ENCODE data around the gene PYHIN1. TPM values are rescaled to one million over a fixed set of nuclear protein-coding genes. Genes with fewer than 3 reads are reported as not detected.
"Not testable (repeated sequence)": the region's sequence is repeated elsewhere in the genome, so short reads cannot be mapped to it uniquely, and the experiment has no call there.

PYHIN1 gene
- total RNA-seq, 4 donors from 2014 or later, result 0.84 to 2.0 (median 1.2) TPM; not detected in 1

GRCh38 chr1:159000625-159001024 is 69.3 kb downstream of the PYHIN1 start:
- WGBS, 2 donors (ENCODE audit: low coverage in 1 of 2), result 0 to 13% methylated on average over 1 of the region's 1 CpG
- H3K27ac ChIP-seq, result peak overlapping the region; percentile 78 to 92 (median 88)
- no peaks in the 10 kb centered on the region for H3K9me3 ChIP-seq
- H3K4me1 ChIP-seq, result peaks cover 0 to 24% (median 2%) of the 10 kb centered on the region in 3 donors
- peak overlapping the region; percentile 45 to 50 for H3K4me3 ChIP-seq
- no peak for TF ChIP-seq EP300 (IDR thresholded peaks at IDR 0.05)
- no peak for TF ChIP-seq CTCF (IDR thresholded peaks at IDR 0.05)
- no peak for TF ChIP-seq POLR2A (IDR thresholded peaks at IDR 0.05)
- peak; percentile 84 for TF ChIP-seq POLR2AphosphoS5 (IDR thresholded peaks at IDR 0.05)
- ATAC-seq, result peak; percentile 70
- no peaks in the 10 kb centered on the region for H3K36me3 ChIP-seq
- peaks cover 7% of the 10 kb centered on the region for H3K27me3 ChIP-seq

GRCh38 chr1:159005161-159005560 is 73.8 kb downstream of the PYHIN1 start:
- Histone ChIP-seq H3K4me3 (no peak overlapping the region), H3K27ac (peak overlapping the region in 3 of 4 donors; percentile 3 to 58 (median 25)), H3K9me3 (no peaks in the 10 kb centered on the region), H3K4me1 (peaks cover 0 to 28% (median 2%) of the 10 kb centered on the region in 3 donors), H3K36me3 (no peaks in the 10 kb centered on the region), H3K27me3 (peaks cover 6% of the 10 kb centered on the region)
- no peak for TF ChIP-seq CTCF (IDR thresholded peaks at IDR 0.05)
- no peak for TF ChIP-seq EP300 (IDR thresholded peaks at IDR 0.05)
- TF ChIP-seq POLR2AphosphoS5 (IDR thresholded peaks at IDR 0.05), result no peak
- TF ChIP-seq POLR2A (IDR thresholded peaks at IDR 0.05), result no peak
- no peak for ATAC-seq

- 19 to 20% methylated on average over 1 to 6 of the region's 6 CpGs for WGBS, 2 donors (ENCODE audit: low coverage in 1 of 2)
- H3K27ac ChIP-seq, result peak overlapping the region; percentile 33 to 59 (median 54)
- H3K4me3 ChIP-seq, result no peak overlapping the region
Observed at GRCh38 chr1:159005676-159006075, 74.3 kb downstream of the PYHIN1 start.

GRCh38 chr1:159006210-159006807 is 75.0 kb downstream of the PYHIN1 start:
- H3K9me3 ChIP-seq, ATAC-seq, H3K36me3 ChIP-seq, H3K4me3 ChIP-seq, H3K27me3 ChIP-seq: not testable (repeated sequence)
- peak overlapping the region; percentile 33 to 59 (median 54) for H3K27ac ChIP-seq
- 41 to 48% methylated on average over 10 to 11 of the region's 11 CpGs for WGBS, 2 donors (ENCODE audit: low coverage in 1 of 2)
- peaks cover 0 to 25% (median 0%) of the 10 kb centered on the region in 3 donors for H3K4me1 ChIP-seq

More at GRCh38 chr1:159005676-159006075, 74.3 kb downstream of the PYHIN1 start:
- Histone ChIP-seq H3K9me3 (no peaks in the 10 kb centered on the region), H3K4me1 (peaks cover 0 to 28% (median 2%) of the 10 kb centered on the region in 3 donors), H3K36me3 (no peaks in the 10 kb centered on the region), H3K27me3 (peaks cover under 1% of the 10 kb centered on the region)
- TF ChIP-seq POLR2AphosphoS5 (IDR thresholded peaks at IDR 0.05) (peak; percentile 46), POLR2A (IDR thresholded peaks at IDR 0.05) (no peak)
- ATAC-seq, result no peak

- ATAC-seq, result no peak
Observed at GRCh38 chr1:159007726-159008125, 76.4 kb downstream of the PYHIN1 start.

More at GRCh38 chr1:159007726-159008125, 76.4 kb downstream of the PYHIN1 start:
- peaks cover 0 to 11% (median 0%) of the 10 kb centered on the region in 3 donors for H3K4me1 ChIP-seq
- H3K4me3 ChIP-seq, result no peak overlapping the region
- H3K36me3 ChIP-seq, result no peaks in the 10 kb centered on the region
- no peaks in the 10 kb centered on the region for H3K27me3 ChIP-seq
- no peak overlapping the region for H3K27ac ChIP-seq
- TF ChIP-seq CTCF (IDR thresholded peaks at IDR 0.05) (no peak), POLR2AphosphoS5 (IDR thresholded peaks at IDR 0.05) (no peak), POLR2A (IDR thresholded peaks at IDR 0.05) (no peak), EP300 (IDR thresholded peaks at IDR 0.05) (no peak)
- H3K9me3 ChIP-seq, result no peaks in the 10 kb centered on the region

Measured in gastroesophageal sphincter (tissue), 4 donors.